Panc1 (cell line): ENCODE measurements around the gene MAP3K6.

Experiments
- TF ChIP-seq, protein P1 (sequence below): fragments of 450-650 bp; IDR thresholded peaks from 2 replicates; pipeline ENCODE4 v1.5.1; 2017; ENCODE audit warnings: mild to moderate bottlenecking
- TF ChIP-seq, protein P2 (sequence below), 2 experiments: IDR thresholded peaks; 2 replicates each; pipeline ENCODE4 v1.6.1; 2011 to 2012; ENCODE audit warnings: low read depth in 2 of 2, control low read depth in 1 of 2, low read length in 1 of 2, mild to moderate bottlenecking in 1 of 2, moderate library complexity in 1 of 2; ENCODE audit not compliant: insufficient read depth in 1 of 2

DNA sequence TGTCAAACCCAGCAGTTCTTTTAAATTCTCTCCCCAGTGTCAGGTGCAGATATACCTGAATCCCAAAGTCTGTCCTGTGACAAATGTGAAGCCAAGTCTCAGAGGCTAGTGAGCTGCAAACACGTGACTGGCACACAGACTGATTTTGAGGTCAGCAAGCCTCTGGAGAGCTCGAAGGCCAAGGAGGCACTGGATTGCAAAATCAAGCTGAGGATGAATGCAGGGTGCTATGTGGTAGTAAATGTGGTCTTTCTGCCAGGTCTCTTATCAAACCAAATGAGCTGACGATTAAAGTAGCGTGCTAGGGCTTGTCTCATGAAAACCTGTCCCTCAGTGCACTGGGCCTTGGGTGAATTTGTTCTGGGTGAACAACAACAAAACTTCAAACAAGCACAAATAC is 46.2 kb upstream of the MAP3K6 start:
- TF ChIP-seq, protein P1, sequence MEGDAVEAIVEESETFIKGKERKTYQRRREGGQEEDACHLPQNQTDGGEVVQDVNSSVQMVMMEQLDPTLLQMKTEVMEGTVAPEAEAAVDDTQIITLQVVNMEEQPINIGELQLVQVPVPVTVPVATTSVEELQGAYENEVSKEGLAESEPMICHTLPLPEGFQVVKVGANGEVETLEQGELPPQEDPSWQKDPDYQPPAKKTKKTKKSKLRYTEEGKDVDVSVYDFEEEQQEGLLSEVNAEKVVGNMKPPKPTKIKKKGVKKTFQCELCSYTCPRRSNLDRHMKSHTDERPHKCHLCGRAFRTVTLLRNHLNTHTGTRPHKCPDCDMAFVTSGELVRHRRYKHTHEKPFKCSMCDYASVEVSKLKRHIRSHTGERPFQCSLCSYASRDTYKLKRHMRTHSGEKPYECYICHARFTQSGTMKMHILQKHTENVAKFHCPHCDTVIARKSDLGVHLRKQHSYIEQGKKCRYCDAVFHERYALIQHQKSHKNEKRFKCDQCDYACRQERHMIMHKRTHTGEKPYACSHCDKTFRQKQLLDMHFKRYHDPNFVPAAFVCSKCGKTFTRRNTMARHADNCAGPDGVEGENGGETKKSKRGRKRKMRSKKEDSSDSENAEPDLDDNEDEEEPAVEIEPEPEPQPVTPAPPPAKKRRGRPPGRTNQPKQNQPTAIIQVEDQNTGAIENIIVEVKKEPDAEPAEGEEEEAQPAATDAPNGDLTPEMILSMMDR: no peak
- TF ChIP-seq, protein P2, sequence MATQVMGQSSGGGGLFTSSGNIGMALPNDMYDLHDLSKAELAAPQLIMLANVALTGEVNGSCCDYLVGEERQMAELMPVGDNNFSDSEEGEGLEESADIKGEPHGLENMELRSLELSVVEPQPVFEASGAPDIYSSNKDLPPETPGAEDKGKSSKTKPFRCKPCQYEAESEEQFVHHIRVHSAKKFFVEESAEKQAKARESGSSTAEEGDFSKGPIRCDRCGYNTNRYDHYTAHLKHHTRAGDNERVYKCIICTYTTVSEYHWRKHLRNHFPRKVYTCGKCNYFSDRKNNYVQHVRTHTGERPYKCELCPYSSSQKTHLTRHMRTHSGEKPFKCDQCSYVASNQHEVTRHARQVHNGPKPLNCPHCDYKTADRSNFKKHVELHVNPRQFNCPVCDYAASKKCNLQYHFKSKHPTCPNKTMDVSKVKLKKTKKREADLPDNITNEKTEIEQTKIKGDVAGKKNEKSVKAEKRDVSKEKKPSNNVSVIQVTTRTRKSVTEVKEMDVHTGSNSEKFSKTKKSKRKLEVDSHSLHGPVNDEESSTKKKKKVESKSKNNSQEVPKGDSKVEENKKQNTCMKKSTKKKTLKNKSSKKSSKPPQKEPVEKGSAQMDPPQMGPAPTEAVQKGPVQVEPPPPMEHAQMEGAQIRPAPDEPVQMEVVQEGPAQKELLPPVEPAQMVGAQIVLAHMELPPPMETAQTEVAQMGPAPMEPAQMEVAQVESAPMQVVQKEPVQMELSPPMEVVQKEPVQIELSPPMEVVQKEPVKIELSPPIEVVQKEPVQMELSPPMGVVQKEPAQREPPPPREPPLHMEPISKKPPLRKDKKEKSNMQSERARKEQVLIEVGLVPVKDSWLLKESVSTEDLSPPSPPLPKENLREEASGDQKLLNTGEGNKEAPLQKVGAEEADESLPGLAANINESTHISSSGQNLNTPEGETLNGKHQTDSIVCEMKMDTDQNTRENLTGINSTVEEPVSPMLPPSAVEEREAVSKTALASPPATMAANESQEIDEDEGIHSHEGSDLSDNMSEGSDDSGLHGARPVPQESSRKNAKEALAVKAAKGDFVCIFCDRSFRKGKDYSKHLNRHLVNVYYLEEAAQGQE (IDR thresholded peaks at IDR 0.05; ENCODE audit: insufficient read depth in 1 of 2, low read depth in 2 of 2, low read length in 1 of 2): no peak
